Skeletal muscle tissue (tissue), 4 donors: ENCODE data around the gene ZNF324B. TPM values are rescaled to one million over a fixed set of nuclear protein-coding genes. Genes with fewer than 3 reads are reported as not detected.
"Not testable (repeated sequence)": the region's sequence is repeated elsewhere in the genome, so short reads cannot be mapped to it uniquely, and the experiment has no call there.

Experiments
- H3K27ac ChIP-seq: one replicate; pipeline ENCODE4 v1.7.0; 2013; ENCODE audit warnings: mild to moderate bottlenecking, low read depth, low read length, inconsistent platforms
- H3K27me3 ChIP-seq, 3 donors: one replicate each; pipeline ENCODE4 v1.7.0; 2013; ENCODE audit warnings: low read length in 3 of 3; ENCODE audit not compliant: control insufficient read depth in 3 of 3, insufficient read depth in 3 of 3
- H3K36me3 ChIP-seq, 3 donors: one replicate each; pipeline ENCODE4 v1.7.0; 2013; ENCODE audit warnings: low read length in 3 of 3; ENCODE audit not compliant: control insufficient read depth in 3 of 3, insufficient read depth in 3 of 3
- H3K4me1 ChIP-seq, 3 donors: one replicate each; pipeline ENCODE4 v1.7.0; 2013; ENCODE audit warnings: low read length in 3 of 3, mild to moderate bottlenecking in 3 of 3; ENCODE audit not compliant: control insufficient read depth in 3 of 3, insufficient read depth in 3 of 3
- H3K4me3 ChIP-seq, 3 donors: one replicate each; pipeline ENCODE4 v1.7.0; 2013; ENCODE audit warnings: low read length in 3 of 3
- H3K9ac ChIP-seq, 3 donors: one replicate each; pipeline ENCODE4 v1.7.0; 2013; ENCODE audit warnings: low read length in 3 of 3, mild to moderate bottlenecking in 3 of 3, moderate library complexity in 2 of 3, low read depth in 1 of 3
- H3K9me3 ChIP-seq, 3 donors: one replicate each; pipeline ENCODE4 v1.7.0; 2013; ENCODE audit warnings: low read length in 3 of 3; ENCODE audit not compliant: control insufficient read depth in 3 of 3
- total RNA-seq: library from RNA; depleted of rRNA; stranded (reverse); fragments of >200 nt; gene quantifications from one replicate; pipeline ENCODE4 v1.2.3, GENCODE V29; 2014
- donor health status: Osteomylitis.

Gene ZNF324B
- total RNA-seq, 1 donor from 2014 or later: 5.7 TPM

- Histone ChIP-seq H3K4me3 (no peak overlapping the region), H3K36me3 (peaks cover 16 to 21% (median 21%) of the 10 kb centered on the region in 3 donors), H3K9me3 (no peaks in the 10 kb centered on the region), H3K27me3 (no peaks in the 10 kb centered on the region), H3K27ac (no peak overlapping the region), H3K9ac (no peak overlapping the region), H3K4me1 (peaks cover 18 to 37% (median 19%) of the 10 kb centered on the region in 3 donors)
Observed at GRCh38 chr19:58479303-58479702, 27.9 kb downstream of the ZNF324B start.

DNA sequence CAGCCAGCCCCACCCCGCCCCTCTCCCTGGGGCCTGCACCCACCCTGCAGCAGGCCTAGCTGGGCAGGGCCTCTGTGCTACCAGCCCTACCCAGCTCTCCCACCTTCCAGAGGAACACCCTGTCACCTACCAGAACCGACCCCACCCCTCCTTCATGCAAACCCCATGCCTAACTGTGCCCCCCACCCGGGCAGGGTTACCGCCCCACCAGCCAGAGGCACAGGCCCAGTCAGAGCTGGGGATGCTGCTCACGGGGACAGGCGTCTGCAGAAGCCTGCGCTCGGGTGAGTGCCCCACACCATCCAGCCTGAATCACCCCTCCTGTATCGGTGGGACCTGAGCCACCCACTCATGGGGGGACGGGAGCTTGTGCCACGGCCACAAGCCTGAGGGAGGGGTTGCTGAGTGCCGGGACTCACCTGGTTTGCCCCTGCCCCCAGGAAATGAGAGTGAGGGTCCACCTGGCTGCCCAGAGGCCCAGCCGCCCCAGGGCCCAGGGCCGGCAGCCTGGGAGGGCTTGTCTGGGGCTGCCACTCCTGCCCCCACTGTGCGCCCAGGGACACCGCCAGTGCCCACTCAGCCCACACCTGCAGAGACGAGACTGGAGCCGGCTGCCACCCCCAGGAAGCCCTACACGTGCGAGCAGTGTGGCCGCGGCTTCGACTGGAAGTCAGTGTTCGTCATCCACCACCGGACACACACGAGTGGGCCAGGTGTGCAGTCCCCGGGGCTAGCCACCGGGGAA is 28.5 kb downstream of the ZNF324B start:
- H3K9ac ChIP-seq: no peak overlapping the region
- H3K9me3 ChIP-seq: no peaks in the 10 kb centered on the region
- H3K4me3 ChIP-seq: no peak overlapping the region
- peaks cover 16 to 21% (median 21%) of the 10 kb centered on the region in 3 donors for H3K36me3 ChIP-seq
- no peak overlapping the region for H3K27ac ChIP-seq
- H3K4me1 ChIP-seq: peaks cover 14 to 31% (median 16%) of the 10 kb centered on the region in 3 donors
- H3K27me3 ChIP-seq: no peaks in the 10 kb centered on the region

DNA sequence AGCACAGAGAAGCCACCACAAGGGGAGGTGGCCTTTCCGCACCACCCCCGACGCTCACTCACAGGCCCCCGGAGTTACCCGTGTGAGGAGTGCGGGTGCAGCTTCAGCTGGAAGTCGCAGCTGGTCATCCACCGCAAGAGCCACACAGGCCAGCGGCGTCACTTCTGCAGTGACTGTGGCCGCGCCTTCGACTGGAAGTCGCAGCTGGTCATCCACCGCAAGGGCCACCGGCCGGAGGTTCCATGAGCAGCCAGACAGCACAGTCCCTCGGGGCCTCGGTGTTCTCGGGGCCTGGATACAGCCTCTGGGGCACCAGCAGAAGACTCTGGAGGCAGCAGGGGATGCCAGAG is 29.0 kb downstream of the ZNF324B start:
- no peaks in the 10 kb centered on the region for H3K27me3 ChIP-seq
- peaks cover 16 to 21% (median 21%) of the 10 kb centered on the region in 3 donors for H3K36me3 ChIP-seq
- peaks cover 9 to 25% (median 12%) of the 10 kb centered on the region in 3 donors for H3K4me1 ChIP-seq
- H3K9me3 ChIP-seq: no peaks in the 10 kb centered on the region
- H3K27ac ChIP-seq: no peak overlapping the region
- no peak overlapping the region for H3K9ac ChIP-seq
- no peak overlapping the region for H3K4me3 ChIP-seq

DNA sequence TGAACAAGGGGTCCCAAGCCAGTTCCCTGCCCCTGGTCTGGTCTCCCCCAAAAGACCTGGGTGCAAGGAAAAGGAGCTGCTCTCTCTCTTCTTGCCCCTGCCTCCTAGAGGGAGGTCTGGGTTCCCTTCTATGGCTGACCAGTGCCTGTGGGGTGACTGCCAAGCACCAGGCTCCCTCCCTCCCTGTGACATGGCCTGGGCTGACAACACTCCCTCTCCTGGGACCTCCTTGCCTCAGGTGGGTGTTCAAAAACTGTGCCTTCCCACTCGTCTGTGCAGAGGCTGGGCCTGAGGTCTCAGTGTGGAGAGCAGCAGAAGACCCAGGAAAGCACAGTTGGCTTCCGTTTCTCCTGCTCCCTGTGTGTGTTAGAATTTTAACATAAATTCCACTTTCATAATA is 29.4 kb downstream of the ZNF324B start:
- Histone ChIP-seq H3K36me3 (peaks cover 16 to 21% (median 21%) of the 10 kb centered on the region in 3 donors), H3K4me1 (peaks cover 8 to 22% (median 12%) of the 10 kb centered on the region in 3 donors), H3K9ac (no peak overlapping the region), H3K9me3 (no peaks in the 10 kb centered on the region), H3K4me3 (no peak overlapping the region), H3K27ac (no peak overlapping the region), H3K27me3 (no peaks in the 10 kb centered on the region)

DNA sequence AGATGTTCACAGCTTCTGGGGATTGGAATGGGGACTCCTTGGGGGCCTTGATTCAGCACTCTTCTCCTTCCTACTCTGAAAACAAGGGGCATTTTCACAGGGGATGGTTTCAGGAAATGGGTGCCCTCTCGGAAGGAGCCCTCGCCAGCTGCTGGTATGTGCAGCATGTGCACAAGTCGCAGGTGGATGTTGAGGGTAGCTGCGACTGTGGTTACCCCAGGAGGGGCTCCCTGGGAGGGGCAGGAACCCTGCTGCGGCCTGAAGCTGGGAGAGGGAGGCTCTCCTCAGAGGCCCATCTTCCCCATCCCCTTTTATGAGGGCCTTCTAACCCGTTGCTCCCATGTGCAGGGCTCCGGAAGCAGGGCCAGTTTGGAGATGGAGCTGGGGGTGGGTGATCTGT is 30.9 kb downstream of the ZNF324B start:
- Histone ChIP-seq H3K36me3 (peaks cover 16 to 21% (median 21%) of the 10 kb centered on the region in 3 donors), H3K27ac (no peak overlapping the region), H3K4me1 (peaks cover 0 to 7% (median under 1%) of the 10 kb centered on the region in 3 donors), H3K27me3 (no peaks in the 10 kb centered on the region), H3K9me3 (no peaks in the 10 kb centered on the region), H3K4me3 (no peak overlapping the region), H3K9ac (no peak overlapping the region)

DNA sequence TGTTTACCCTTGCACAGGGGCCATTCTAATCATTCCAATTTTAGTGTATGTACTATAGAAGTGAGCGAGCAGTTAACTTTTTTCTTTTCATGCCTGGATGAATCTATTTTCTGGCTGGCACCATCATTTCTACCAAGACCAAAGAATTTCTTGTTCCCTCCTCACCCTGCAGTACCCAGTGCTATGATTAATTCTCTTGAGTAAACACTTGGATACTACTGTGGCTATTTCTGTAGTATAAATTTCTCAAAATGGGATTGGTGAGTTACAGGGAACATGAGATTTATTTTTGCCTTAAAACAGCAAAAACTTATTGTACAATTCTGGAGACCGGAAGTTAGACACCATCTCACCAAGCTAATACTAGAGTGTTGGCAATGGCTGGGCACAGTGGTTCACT is 32.4 kb downstream of the ZNF324B start:
- no peak overlapping the region for H3K9ac ChIP-seq
- no peaks in the 10 kb centered on the region for H3K9me3 ChIP-seq
- peaks cover 15 to 16% (median 15%) of the 10 kb centered on the region in 3 donors for H3K36me3 ChIP-seq
- H3K4me1 ChIP-seq: no peaks in the 10 kb centered on the region
- H3K27ac ChIP-seq: no peak overlapping the region
- no peak overlapping the region for H3K4me3 ChIP-seq
- no peaks in the 10 kb centered on the region for H3K27me3 ChIP-seq

DNA sequence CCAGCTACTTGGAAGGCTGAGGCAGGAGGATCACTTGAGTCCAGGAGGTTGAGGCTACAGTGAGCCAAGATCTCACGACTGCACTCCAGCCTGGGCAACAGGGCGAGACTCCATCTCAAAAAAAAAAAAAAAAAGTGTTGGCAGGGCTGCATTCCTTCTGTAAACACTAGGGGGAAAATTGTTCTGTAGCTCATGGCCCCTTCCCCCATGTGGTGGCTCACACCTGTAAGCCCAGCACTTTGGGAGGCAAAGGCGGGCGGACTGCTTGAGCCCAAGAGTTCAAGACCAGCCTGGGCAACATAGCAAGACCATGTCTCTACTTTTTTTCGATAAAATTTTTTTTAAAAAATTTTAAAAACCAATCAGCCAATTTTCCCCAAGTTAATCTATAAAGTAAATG is 32.9 kb downstream of the ZNF324B start:
- not testable (repeated sequence) for H3K9me3 ChIP-seq, H3K4me1 ChIP-seq, H3K4me3 ChIP-seq, H3K27ac ChIP-seq, H3K27me3 ChIP-seq, H3K9ac ChIP-seq
- peaks cover 10 to 13% (median 11%) of the 10 kb centered on the region in 3 donors for H3K36me3 ChIP-seq

DNA sequence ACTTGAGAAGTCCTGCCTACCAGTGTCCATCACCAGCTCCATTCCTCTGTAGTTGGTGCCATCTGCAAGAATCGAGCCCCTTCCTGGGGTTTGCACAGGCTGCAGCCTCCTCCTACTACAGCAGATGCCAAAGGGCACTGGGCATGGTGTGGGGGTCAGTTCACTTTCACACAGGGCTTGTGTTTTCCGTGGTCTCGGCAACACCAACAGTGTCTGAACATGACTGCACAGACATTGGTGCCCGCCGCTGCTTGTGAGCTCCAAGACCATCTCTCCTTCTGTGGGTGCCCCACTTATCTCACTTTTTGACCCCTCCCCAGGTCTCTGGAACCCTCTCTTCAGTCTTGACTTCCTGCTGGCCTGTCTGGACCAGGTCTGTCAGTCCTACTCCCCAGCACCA is 40.0 kb downstream of the ZNF324B start:
- H3K9me3 ChIP-seq: no peaks in the 10 kb centered on the region
- no peaks in the 10 kb centered on the region for H3K36me3 ChIP-seq
- no peaks in the 10 kb centered on the region for H3K27me3 ChIP-seq
- H3K4me1 ChIP-seq: no peaks in the 10 kb centered on the region
- H3K27ac ChIP-seq: no peak overlapping the region
- H3K9ac ChIP-seq: no peak overlapping the region
- H3K4me3 ChIP-seq: no peak overlapping the region

- H3K4me1 ChIP-seq: no peaks in the 10 kb centered on the region
- H3K4me3 ChIP-seq: no peak overlapping the region
- H3K9me3 ChIP-seq: no peaks in the 10 kb centered on the region
- H3K27ac ChIP-seq: no peak overlapping the region
- H3K9ac ChIP-seq: no peak overlapping the region
- H3K27me3 ChIP-seq: no peaks in the 10 kb centered on the region
- no peaks in the 10 kb centered on the region for H3K36me3 ChIP-seq
Observed at GRCh38 chr19:58492265-58492664, 40.8 kb downstream of the ZNF324B start.

DNA sequence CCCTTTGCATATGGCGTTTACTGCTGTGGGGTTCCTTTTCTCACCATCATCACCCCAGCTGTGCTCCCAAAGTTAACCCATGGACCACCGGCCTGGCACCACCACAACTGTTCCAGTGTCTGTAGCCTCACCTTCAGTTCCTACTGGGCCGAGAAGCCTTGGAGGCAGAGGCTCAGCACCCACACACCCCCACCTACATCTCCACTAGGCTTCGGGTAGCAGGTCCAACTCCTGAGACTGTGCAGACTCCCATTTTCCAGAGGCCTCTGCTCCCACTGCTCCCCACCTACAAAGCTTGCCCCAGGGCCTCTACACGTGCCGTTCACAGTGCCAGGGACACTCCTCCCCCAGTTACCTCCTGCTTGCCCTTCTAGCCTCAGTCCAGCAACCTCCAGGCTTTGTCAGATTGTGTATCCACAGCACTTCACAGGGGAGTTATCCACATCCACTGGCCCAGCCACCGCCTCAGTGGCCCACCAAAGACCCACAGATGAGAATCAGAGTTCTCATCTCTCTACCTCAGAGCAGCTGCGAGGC is 46.3 kb downstream of the ZNF324B start:
- Histone ChIP-seq H3K9ac (peak overlapping the region in 1 of 3 donors; percentile 8), H3K27ac (no peak overlapping the region), H3K4me3 (no peak overlapping the region), H3K36me3 (no peaks in the 10 kb centered on the region), H3K9me3 (no peaks in the 10 kb centered on the region), H3K4me1 (peaks cover 21 to 27% (median 23%) of the 10 kb centered on the region in 3 donors), H3K27me3 (no peaks in the 10 kb centered on the region)
